Gastroesophageal sphincter (tissue), 3 donors: ENCODE results near the gene NLRP12.

ENCODE experiments used
- CTCF ChIP-seq, 4 experiments: fragments of 200-600 bp in 2 of 4; fragments of 450-650 bp in 2 of 4; sonication (generic) in 1 of 4; IDR thresholded peaks; one replicate each; pipeline ENCODE4 v1.5.1; 2017 to 2019; ENCODE audit warnings: antibody characterized with exemption in 4 of 4, mild to moderate bottlenecking in 2 of 4, moderate library complexity in 2 of 4
- EP300 ChIP-seq: sonication (generic); formaldehyde crosslinking; IDR thresholded peaks from one replicate; pipeline ENCODE4 v1.6.1; 2017; ENCODE audit warnings: antibody characterized with exemption, mild to moderate bottlenecking
- POLR2A ChIP-seq, 2 donors: fragments of 450-650 bp; IDR thresholded peaks; one replicate each; pipeline ENCODE4 v1.6.1; 2017; ENCODE audit warnings: antibody characterized with exemption in 2 of 2, mild to moderate bottlenecking in 2 of 2, moderate library complexity in 1 of 2
- POLR2AphosphoS5 ChIP-seq: sonication (generic); formaldehyde crosslinking; IDR thresholded peaks from one replicate; pipeline ENCODE4 v1.6.1; 2017; ENCODE audit warnings: antibody characterized with exemption

GRCh38 chr19:53813996-53814395 is 10.1 kb downstream of the NLRP12 start:
- TF ChIP-seq CTCF (IDR thresholded peaks at IDR 0.05) = no peak
- TF ChIP-seq POLR2A (IDR thresholded peaks at IDR 0.05) = no peak
- no peak for TF ChIP-seq POLR2AphosphoS5
- TF ChIP-seq EP300 = no peak
